DMS53 (cell line): ENCODE results near the gene SLC41A1.
"Not testable (repeated sequence)": the region's sequence is repeated elsewhere in the genome, so short reads cannot be mapped to it uniquely, and the experiment has no call there.

Experiments
- DNase-seq: peaks from one replicate; lab custom pipeline; 2025; lab: John Stamatoyannopoulos, UW

SLC41A1 gene

GRCh38 chr1:205812878-205813754 is at the start of gene SLC41A1:
TSS of gene SLC41A1 (minus strand) at chr1:205813198. CDS start at chr1:205810441, 2,757 bp downstream.
- DNase-seq = peak; percentile 95

DNA sequence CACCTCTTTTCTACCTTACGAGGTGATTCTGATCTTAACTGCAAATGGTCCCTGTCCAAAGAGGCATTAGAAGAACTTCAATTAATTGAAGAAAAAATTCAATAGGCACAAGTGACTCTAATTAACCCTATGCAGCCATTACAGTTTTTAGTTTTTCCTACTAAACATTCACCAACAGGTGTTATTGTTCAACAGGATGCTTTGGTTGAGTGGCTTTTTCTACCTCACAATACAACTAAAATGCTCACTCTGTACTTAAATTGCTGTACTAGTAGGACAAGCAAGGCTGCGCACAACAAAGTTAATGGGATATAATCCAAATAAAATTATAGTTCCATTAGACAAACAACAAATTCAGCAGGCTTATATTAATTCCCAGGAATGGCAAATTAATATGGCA is 48.5 kb upstream of the SLC41A1 start:
- no peak for DNase-seq

- no peak for DNase-seq
These were observed 45.4 kb upstream of the SLC41A1 start for GRCh38 chr1:205858141-205858961.

DNA sequence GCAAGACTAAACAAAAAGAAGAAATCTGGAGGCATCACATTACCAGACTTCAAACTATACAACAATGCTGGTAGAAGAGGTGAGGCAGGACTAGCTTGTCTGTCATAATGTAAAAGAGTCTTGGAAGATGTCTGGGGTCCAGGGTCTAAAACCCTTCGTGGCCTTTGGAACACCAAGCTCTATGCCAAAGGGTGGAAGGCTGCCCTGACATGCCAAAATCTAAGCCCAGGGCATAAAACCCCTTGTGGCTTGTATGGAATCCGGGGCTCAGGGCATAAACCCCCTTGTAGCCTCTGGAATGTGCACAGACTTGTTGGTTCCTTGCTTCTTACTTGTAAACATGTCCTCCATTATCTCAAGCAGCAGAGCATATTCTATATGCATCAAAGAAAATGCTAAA is 44.5 kb upstream of the SLC41A1 start:
- DNase-seq = not testable (repeated sequence)

DNA sequence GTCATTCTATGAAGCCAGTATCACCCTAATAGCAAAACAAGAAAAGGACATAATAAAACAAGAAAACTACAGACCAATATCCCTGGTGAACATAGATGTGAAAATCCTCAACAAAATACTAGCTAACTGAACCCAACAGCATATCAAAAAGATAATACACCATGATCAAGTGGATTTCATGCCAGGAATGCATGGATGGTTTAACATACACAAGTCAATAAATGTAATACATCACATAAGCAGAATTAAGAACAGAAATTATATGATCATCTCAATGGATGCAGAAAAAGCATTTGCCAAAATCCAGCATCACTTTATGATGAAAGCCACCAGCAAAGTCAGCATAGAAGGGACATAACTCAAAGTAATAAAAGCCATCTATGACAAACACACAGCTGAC is 43.4 kb upstream of the SLC41A1 start:
- DNase-seq = no peak

- DNase-seq = no peak
These were observed 40.0 kb upstream of the SLC41A1 start for GRCh38 chr1:205852969-205853368.

DNA sequence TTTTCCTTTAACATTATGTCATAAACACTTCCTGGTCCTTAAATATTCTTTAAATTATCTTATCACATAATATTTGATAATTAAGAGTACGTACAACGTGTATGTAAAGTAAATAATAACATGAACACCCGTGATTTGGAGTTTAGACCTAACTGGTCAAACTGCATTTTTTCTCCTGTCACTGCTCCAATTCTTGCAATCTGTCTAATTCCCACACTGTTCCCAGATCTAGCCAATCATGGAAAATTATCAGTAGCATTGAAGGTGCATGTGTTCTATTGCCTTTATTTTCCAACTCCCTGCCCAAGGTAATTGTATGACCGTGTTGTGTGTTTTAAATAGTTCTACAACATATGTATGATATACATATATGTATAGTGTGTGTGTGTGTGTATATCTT is 39.0 kb upstream of the SLC41A1 start:
- no peak for DNase-seq

- DNase-seq = no peak
These were observed 36.8 kb upstream of the SLC41A1 start, which contains the start of gene PM20D1 for GRCh38 chr1:205849619-205850355. TSS of gene PM20D1 (minus strand) at chr1:205850132. CDS start at chr1:205850072, 60 bp downstream.

DNA sequence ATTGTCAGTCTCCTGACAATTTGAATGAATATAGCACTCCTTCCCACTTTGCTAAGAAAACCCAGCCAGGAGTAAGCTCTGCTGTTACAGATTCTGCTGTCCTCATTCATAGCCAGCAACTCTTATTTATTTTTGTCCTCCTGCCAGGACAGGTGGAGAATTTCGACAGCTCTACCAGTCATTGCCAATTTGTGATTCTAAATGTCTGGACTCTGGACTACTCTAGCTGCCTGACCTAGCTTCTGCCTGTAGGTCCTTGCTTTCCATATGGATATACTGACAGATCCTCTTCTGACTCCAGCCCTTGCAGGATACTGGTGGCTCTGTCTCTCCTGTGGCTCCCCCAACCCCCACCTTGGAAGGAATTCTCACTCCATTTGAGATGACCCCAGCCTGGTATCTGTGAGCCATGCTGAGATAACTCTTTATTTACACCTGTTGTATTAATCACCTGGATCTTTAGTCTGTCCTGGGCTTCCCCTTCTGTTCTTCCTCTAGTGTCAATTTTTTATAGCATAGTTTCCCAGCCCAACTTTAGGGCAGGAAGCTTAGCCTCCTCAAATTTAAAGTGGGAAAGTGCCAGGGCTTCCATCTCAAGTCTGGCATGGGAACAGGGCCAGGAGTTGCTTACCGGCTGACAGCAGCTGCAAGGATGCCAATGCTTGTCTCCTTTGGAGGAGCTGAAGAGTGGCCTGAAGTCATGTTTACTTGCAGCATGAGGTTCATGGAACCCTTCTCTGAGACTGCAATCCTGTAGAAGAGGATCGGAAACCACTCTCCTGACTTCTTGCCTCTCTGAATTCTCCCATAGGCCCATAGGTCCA is 30.2 kb upstream of the SLC41A1 start:
- no peak for DNase-seq

DNA sequence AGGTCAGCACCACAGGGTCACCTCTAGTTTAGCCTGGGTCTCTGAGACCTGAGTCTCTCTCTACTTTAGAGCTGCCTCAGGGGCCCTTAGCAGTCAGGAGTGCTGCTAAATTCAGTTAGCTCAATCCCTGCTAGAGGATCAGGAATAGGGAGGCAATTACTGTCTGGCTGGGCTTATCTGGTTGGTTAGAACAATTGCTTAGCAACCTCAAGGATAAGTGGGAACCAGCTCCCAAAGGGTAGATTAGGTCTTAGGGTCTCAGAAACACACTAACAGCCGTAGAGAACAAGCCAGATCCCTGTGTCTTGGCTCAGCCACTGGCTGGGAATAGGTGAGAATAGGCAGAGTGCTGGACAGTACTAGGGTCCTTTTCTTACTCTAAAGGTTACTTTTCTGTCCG is 29.2 kb upstream of the SLC41A1 start:
- no peak for DNase-seq

DNA sequence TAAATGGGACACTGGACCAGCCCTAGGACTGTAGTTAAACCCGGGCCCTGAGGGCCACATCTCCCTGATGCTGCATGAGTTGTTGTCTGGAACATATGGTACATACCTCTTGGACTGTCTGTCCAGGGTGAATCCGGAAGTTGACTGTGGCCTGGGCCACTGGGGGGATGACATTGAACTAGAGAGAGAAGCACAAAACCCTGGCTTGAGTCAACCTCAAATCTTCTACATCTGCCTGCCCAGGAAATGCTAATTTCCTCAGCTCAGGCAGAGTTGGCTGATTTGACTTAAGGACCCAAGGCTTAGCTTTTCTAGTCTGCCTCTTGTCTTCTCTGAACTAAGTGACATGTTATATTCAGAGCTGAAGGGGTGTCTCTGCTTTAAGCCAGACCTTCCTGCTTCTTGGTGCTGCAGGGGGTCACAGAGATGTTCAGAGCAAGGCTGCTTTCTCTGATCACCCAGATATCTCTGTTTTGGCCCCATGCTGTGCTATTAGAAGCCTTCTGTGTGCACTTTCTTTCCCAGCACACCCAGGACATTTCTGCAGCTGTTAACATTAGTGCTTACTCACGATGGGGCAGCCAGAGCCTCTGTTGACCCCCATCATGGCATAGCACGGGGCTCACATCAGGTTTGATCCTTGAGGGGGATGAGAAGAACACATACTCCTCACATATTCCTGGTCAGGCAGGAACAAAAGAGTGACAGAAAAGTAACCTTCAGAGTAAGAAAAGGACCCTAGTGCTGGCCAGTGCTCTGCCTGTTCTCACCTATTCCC is 27.3 kb upstream of the SLC41A1 start:
- no peak for DNase-seq

GRCh38 chr1:205837382-205837970 is 24.5 kb upstream of the SLC41A1 start:
- no peak for DNase-seq

GRCh38 chr1:205834751-205835150 is 21.8 kb upstream of the SLC41A1 start:
- DNase-seq = no peak

DNA sequence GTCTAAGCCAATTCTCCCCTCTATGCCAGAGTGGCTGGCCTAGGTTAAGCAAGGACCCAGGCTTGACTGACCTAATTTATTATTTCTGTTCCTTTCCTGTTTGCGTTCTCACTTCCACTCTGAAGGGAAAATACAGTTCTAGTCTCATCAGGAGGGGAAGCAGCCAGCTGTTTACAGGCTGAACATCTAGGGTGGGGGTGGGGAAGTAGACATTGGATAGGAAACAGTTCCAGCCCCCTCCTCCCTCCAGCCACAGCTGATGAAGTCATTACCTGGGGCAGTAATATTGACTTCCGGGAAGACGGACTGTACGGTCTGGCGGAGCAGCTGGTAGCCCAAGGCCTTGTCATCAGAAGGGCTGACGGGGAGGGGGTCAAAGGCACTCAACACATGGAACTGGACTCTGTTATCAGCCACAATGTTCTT is 19.3 kb upstream of the SLC41A1 start:
- DNase-seq = no peak

DNA sequence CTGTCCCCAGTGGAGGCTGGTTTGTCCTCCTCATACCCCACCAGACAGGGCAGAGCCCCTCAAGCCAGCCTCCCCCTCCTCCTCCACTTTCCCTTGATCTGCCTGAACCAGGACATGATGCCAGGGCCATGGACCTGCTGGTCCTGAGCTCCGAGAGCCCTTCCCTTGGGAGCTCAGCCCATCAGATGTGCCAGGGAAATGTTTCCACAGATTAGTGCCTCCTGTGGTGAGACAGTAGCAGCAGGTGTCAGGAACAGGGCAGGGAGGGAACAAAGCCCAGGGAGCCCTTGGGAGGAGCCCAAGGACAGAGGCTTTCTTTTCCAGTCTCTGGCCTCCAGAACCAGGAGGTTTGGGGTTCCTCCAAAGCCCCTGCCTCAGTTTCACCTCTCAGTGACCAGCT is 14.6 kb upstream of the SLC41A1 start:
- DNase-seq = peak; percentile 36

DNA sequence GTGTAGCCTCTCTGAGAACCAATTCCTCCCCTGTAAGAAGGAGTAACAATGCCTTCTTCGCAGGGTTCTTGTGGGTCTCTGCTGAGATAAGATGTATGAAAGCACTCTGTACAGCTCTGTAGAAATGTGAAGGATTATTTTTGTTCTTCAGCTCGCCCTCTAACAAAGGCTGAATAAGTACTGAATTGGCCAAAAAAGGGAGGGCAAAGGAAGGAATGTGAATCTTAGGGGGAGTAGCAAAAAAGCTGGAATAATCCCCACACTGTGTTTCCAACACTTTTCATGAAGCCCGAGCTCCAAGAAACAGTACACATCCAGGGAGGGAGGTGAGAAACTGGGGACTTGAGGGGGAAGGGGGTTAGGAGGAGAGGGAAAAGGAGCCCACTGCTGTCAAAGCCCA is 14.0 kb upstream of the SLC41A1 start:
- no peak for DNase-seq

DNA sequence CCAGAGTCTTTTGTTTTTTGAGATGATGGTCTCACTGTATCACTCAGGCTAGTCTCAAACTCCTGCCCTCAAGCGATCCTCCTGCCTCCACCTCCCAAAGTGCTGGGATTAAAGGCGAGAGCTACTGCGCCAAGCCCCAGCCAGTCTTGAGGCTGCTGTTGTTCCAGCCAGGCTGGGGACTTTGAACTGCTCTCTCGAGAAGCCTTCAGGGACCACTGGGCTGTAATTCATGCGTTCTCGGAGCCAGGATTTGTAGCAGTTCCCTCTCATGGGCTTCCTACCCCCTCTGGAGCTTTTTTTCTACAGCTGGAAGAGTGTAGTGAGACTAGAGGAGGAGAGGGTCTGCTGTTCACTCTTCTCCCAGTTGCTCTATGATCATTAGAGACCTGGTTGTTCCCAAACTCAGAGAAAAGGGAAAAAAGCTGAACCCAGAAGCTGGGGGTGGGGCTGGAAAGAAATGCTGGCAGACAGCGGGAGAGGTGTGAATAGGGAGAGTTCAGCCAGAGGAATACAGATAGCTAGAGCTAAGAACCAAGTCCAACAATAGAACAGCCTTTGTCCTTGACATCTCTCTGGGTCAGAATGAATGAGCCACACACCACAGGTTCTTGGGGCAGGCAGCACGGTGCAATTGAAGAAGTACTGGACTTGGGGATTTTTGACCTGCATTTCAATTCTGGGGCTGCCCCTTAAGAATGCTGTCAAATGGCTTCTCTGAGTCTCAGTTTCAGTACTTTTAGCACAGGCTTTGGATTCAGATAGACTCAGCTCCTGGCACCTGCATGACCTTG is 13.2 kb upstream of the SLC41A1 start:
- no peak for DNase-seq

- no peak for DNase-seq
These were observed 11.2 kb upstream of the SLC41A1 start for GRCh38 chr1:205824180-205824579.

DNA sequence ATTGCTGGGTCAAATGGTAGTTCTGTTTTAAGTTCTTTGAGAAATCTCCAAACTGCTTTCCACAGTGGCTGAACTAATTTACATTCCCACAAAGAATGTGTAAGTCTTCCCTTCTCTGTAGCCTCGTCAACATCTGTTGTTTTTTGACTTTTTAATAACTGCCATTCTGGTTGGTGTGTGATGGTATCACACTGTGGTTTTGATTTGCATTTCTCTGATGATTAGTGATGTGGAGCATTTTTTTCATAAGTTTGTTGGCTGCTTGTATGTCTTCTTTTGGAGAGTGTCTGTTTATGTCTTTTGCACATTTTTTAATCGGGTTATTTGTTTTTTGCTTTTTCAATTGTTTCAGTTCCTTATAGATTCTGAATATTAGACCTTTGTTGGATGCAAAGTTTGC is 10.3 kb upstream of the SLC41A1 start:
- DNase-seq = not testable (repeated sequence)
